HG02623 (cell line): ENCODE results near the gene PIK3CA.
"Not testable (repeated sequence)": the region's sequence is repeated elsewhere in the genome, so short reads cannot be mapped to it uniquely, and the experiment has no call there.

ENCODE experiments used
- ATAC-seq: cut with Tn5 transposase; IDR thresholded peaks from one replicate; pipeline ENCODE4 v1.9.1; 2021; ENCODE audit warnings: moderate library complexity; ENCODE audit not compliant: unreplicated experiment

The PIK3CA gene

GRCh38 chr3:179147873-179148615, at the start of gene PIK3CA:
Gene PIK3CA, plus strand, starts transcription at chr3:179148357. Its CDS starts 50,469 bp downstream, at chr3:179198826.
- peak; percentile 70 for ATAC-seq

- ATAC-seq, result no peak
Observed at GRCh38 chr3:179098388-179099077, 49.6 kb upstream of the PIK3CA start.

- ATAC-seq, result no peak
Observed at GRCh38 chr3:179100652-179101051, 47.5 kb upstream of the PIK3CA start.

GRCh38 chr3:179105881-179106280, 42.3 kb upstream of the PIK3CA start:
- no peak for ATAC-seq

GRCh38 chr3:179107617-179108016, 40.5 kb upstream of the PIK3CA start:
- ATAC-seq, result no peak

- no peak for ATAC-seq
Observed at GRCh38 chr3:179108086-179108485, 40.1 kb upstream of the PIK3CA start.

GRCh38 chr3:179113903-179114302, 34.3 kb upstream of the PIK3CA start:
- no peak for ATAC-seq

- not testable (repeated sequence) for ATAC-seq
Observed at GRCh38 chr3:179115444-179115843, 32.7 kb upstream of the PIK3CA start.

- ATAC-seq, result no peak
Observed at GRCh38 chr3:179116816-179117215, 31.3 kb upstream of the PIK3CA start.

- not testable (repeated sequence) for ATAC-seq
Observed at GRCh38 chr3:179132191-179132890, 15.8 kb upstream of the PIK3CA start.

GRCh38 chr3:179133575-179133974, 14.6 kb upstream of the PIK3CA start:
- ATAC-seq, result no peak

- ATAC-seq, result no peak
Observed at GRCh38 chr3:179136195-179136594, 12.0 kb upstream of the PIK3CA start.

GRCh38 chr3:179141890-179142289, 6.3 kb upstream of the PIK3CA start:
- ATAC-seq, result no peak

- peak; percentile 17 for ATAC-seq
Observed at GRCh38 chr3:179146911-179147513, 1.1 kb upstream of the PIK3CA start.

- peak; percentile 28 for ATAC-seq
Observed at GRCh38 chr3:179147514-179147872, 664 bp upstream of the PIK3CA start.

GRCh38 chr3:179148616-179149405, 654 bp downstream of the PIK3CA start:
- ATAC-seq, result peak; percentile 15

- peak; percentile 22 for ATAC-seq
Observed at GRCh38 chr3:179149406-179149867, 1.3 kb downstream of the PIK3CA start.

GRCh38 chr3:179149951-179150350, 1.8 kb downstream of the PIK3CA start:
- no peak for ATAC-seq

GRCh38 chr3:179150610-179151009, 2.5 kb downstream of the PIK3CA start:
- no peak for ATAC-seq

GRCh38 chr3:179151474-179151873, 3.3 kb downstream of the PIK3CA start:
- ATAC-seq, result no peak
